ENCODE data around the gene ARHGEF40. TPM values are rescaled to one million over a fixed set of nuclear protein-coding genes. Genes with fewer than 3 reads are reported as not detected.

The ARHGEF40 gene
- polyA plus RNA-seq, 10 donors: 51.4 to 83.0 (median 61.7) TPM

DNA sequence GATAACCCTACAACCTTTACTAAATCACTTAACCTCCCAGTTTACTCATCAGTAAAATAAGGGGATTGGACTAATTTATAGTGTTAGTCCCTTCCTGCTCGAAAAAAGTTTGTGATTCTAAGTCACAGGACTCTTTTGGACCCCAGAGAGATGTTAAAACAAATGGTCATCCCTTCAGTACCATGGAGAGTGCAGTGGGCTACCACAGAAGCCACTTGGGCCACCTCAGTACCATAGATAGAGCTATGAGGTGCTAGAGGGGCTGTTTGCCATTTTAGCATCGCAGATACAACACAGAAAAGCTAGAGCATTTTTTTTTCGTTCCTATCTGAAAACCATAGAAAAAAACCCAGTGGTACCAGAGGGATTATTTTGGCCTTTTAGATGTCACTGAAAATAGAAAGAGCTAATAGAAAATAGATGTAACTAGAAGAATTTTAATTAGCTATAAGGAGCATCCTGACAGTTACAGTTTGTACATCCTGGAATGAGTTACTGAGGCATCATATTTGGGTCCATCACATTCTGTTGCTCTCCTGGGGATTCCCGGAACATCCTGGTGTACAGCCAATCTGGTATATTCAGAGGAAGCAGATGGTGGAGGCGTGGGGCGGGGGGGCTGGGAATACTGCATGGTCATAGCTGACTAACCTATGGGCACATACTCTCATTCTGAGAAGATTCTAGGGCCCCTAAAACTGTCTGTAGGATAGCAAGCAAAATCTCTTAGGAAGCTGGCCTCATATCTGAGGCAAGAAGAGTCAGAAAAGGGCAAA, 25.5 kb downstream of the ARHGEF40 start:
- DNase-seq: no peak

GRCh38 chr14:21096438-21096837, 26.3 kb downstream of the ARHGEF40 start:
- no peak for DNase-seq

DNA sequence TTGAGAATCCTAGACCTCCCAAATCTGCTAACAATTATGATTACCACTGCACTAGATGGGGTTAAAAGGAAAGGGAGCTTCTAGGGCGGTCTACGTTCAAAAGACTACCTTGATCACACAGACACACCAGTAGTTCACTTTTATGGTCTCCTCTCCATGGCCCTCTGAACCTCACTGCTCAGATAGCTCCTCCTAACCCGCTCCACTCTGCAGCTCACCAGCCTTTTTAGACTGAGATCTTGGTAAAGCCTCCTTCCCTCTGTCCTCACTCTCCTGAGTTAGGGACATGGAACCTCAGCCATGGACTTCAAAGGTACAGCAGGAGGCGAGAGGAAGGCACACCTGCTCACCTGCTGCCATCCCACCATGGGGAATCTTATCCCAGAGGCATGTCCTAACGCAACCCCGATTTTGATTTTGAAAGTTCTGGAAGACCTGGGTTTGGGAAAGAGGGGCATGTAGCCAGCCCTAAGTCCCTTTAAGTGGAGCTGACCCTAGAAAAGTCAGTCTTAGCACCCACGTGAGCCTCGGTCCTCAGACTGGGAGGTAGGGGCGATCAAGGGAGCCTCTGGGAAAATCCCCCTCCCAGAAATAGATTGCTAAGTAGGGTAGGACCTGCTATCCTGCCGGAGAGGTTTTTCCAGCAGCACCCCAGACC, 27.0 kb downstream of the ARHGEF40 start:
- DNase-seq: peak in 1 of 3 donors; percentile 40

DNA sequence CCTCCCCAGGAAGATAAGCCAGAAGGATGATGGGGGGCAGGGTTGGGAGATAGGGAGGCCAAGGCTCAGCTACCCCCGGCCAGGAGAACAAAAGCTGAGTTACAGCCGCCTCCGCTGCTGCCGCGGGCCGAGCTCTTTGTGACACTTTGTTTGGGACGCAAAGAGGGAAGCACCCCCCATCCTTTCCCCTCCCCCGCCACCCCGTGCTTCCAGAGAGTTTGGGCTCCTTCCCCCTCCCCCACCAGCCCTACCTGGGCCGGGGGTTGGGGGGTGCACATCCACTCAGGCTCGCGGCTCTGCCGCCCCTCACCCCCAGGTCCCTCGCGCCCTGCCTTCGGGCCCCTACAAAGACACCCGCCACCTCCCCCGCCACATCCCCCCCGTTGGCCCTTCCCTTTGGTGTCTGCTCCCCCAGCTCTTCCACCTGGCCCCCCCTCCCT, 27.6 kb downstream of the ARHGEF40 start:
- DNase-seq: peak in 1 of 3 donors; percentile 36

GRCh38 chr14:21098076-21098891, 28.2 kb downstream of the ARHGEF40 start, which contains the start of gene ZNF219:
ZNF219 (minus strand) TSS chr14:21098655; CDS start chr14:21093591, 5,064 bp downstream.
- peak in 2 of 3 donors; percentile 67 to 81 for DNase-seq

- DNase-seq: no peak
These were observed 28.9 kb downstream of the ARHGEF40 start for GRCh38 chr14:21098892-21099595.

DNA sequence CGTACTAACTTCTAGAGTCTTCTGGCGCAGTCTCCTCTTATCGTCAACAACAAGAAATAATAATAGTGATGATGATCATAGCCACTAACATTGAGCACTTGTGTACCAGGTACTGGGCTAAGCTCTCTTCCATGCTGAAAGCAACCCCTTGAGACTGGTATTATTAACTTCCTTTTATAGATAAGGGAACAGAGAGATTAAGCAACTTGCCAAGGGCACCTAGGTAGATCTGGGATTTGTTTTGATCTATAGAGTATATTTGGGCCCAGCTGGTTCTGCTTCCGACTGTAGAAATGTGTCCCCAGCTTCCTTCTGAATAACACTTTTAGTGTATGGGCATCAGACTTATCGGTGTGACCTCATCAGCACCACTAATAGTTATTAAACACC, 29.5 kb downstream of the ARHGEF40 start:
- DNase-seq: no peak

GRCh38 chr14:21100931-21101330, 30.8 kb downstream of the ARHGEF40 start, which contains the start of gene TMEM253:
TMEM253 (plus strand) TSS chr14:21101066; CDS start chr14:21101344, 278 bp downstream.
- DNase-seq: no peak

DNA sequence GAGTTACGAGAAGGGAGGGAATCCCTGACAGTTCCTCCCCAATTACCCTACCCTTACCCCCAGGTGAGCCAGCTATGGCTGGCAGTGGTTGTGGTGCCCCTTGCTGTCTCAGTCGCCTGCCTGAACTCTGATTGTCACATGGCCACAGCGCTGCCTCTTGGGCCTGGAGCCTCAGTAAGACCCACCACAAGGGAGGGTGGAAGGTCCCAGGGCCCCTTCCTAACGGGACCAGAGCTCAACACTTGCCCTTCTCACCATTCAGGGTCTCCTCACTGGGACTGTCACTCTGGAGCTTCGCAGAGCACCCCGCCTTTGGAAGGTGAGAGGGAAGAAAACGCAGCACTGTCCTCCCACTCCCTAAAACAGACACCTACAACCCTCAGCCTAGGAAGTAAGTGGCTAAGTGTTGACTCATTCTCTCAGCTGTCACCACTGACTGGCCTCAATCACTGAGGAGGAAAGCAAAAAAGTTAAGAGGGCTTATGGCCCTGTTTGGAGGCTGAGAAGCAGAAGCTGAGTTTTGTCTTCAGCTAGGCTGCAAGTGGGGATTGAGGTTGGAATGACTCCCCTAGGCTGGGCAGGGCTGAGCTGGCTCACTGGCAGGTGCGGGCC, 31.8 kb downstream of the ARHGEF40 start:
- no peak for DNase-seq

DNA sequence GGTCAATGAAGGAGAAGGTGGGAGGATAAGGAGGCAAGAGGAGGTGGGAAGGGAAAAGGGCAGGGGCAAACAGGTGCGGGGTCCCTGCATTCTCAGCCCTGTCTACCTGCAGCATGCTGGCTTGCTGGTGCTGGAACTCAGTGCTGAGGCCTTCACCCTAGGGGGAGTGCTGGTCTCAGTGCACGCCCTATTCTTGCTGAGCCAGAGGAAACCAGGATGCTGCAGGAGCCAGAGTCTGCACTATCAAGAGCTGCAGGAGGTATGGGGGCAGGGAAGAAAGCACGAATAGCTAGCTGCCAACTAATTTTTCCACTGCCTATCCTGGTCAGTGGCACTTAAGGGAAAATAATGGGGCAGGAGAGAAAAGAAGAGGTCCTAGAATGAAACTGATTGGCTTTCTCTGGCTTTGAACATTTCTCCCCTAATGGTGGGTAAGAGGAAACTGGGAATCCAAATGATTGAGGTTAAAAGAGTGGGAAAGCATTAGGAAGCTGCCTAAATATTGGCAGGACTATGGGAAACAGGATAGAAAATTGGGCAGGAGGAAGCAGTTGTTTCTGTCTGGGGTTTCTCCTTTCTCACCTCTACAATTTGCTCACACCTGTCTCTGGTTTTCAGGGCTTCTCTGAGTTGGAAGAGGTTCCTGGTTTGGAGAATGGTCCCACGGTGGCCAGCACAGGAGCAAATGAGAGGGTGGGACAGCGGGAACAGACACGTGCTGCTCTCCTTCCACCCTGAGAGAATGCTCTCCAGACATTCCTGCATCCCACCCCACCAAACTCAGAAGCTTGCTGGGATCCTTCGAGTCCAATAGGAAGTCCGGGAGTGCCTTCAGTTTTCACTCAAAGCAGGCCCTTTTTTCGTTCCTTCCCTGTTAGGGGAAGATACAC, 32.7 kb downstream of the ARHGEF40 start:
- DNase-seq: no peak

GRCh38 chr14:21103411-21103709, 33.3 kb downstream of the ARHGEF40 start:
- DNase-seq: no peak

DNA sequence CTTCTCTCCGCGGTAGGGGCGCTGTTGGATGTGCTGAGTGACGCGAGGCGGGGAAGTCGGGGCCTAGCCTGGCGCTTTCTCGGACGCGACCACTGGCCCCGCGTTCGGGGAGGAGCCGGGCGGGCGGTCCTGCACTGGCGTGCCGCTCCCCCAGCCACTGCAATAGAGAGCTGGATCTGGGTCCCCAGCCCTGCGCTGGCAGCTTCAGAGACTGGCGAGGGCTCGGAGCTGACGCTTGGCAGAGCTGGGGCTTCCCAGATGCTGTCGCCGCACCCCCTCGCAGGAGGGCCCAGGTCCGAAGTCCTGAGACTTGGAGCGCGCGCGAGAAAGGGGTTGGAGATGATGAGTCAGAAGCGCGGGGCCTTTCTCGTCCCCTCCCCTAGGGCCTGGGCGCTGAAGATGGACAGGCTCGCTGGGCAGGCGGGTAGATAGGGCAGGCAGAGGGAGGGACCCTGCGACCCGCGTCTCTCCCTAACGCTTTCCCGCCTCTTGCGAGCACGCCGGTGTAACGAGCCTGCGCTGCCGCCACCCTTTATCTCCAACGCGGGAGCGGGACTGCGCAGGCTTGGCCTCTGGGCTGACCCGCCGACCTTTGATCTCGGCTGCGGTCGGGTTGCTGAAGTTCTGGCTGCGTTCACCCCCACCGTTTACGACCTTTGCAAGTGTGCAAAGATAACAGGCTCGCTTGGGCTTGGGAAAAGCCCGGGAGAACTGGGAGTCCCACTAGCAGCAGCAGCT, 33.8 kb downstream of the ARHGEF40 start:
- peak; percentile 96 to 99 (median 97) for DNase-seq

DNA sequence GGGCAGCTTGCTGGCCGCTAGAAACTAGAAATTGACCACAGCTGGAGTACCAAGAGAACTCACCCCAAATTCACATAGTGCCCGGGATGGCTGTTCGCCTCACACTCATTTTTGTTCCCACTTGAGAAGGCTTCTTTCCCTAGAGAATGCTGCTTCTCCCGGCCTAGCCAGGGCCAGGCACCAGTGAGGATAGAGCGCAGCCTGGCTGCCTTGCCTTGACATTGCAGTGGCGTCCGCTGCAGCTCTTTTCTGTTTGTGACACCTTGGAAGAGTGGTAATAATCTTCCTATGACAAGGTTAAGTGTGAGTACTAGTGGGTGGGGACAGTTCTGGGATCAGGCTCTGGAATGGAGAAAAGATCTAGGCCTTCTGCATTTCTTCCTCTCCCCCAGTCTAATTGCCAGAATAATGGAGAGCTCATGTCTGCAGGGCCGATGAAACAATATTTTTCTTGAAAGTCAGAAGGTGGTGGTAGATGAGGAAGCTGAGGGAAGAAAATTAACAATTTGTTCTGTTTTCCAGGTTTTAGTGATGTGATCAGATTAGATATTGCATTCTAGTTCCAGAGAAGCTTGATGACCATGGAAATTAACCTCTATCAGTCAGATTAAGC, 34.5 kb downstream of the ARHGEF40 start:
- peak; percentile 75 to 92 (median 78) for DNase-seq

DNA sequence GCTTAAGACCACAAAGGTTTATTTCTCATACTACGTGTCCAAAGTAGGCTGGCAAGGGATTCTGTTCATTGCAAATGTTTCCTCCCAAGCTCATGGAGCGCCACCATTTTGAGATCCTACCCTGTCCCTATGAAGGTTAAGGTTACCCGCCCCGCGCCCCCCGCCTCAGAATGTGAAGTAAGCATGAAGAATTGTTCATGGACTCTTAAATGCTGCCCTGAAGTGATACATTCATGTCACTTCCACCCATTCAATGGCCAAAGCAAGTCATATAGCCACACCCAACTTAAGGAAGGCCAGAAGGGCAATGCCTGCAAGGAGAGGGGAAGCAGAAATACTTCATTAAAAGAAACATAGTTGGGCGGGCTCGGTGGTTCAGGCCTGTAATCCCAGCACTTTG, 35.0 kb downstream of the ARHGEF40 start:
- DNase-seq: no peak

- no peak for DNase-seq
These were observed 36.0 kb downstream of the ARHGEF40 start for GRCh38 chr14:21106176-21106497.

GRCh38 chr14:21106498-21107282, 36.6 kb downstream of the ARHGEF40 start:
- DNase-seq: peak; percentile 73 to 92 (median 87)

DNA sequence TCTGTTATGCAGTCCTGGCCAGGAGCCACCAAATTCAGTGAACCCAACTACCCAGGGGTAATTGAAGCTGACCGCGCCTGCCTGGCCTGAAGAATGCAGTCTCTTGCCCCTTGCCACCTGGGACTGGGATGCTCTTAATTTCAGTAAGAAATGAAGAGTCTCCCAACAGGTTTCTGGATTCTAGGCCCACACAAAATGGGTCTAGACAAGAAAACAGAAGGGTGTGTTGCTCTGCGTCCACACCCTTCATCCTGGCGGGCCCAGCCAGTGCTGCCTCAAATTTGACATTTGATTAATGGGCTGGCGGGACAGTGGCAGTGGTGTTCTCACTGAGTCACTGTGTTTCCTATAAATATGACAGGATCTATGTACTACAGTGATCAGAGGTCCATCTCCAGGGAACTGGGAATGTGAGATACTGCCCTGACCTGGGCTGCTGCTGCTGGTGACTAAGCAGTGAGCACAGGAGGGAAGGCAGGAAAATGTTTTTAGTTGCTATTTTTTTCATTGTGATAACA, 37.2 kb downstream of the ARHGEF40 start:
- no peak for DNase-seq

DNA sequence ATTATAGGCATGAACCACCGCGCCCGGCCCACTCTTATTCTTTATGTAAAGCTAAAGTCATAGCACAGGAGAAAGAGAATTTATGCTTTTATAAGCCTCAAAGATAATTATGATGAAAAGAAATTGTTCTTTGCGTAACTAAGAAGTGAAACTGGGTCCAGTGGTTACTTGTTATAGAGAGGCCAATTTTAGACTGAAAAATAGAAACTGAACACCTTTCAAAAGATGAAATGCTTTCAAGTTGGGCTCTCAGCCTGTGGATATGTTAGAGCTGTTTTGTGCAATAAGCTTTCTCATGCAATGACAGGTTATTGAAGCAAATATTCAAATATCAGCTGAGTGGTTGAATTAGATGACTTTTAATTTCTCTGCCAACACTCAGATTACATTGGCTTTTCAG, 38.7 kb downstream of the ARHGEF40 start:
- no peak for DNase-seq
